Measurements from ENCODE around the gene GYG2. TPM values are rescaled to one million over a fixed set of nuclear protein-coding genes. Genes with fewer than 3 reads are reported as not detected.

GYG2 gene
- total and polyA plus RNA-seq, 2 experiments from 2014 or later = 17.6 to 63.8 TPM

DNA sequence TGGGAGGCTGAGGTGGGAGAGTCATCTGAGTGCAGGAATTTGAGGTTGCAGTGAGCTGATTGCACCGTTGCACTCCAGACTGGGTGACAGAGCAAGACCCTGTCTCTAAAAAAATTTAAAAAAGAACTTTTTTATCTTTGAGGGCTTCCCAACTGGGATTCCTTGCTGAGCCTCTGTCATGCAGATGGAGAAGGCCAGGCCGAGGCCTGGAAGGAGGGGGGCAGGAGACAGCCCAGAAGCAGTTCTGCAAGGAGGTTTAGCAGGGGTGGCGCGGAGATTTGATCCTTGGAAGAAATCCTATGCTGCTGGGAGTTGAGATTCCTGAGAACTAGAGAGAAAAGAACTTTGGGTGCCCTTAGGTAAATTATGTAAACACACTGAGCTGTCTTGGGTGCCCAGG, 102.9 kb downstream of the GYG2 start:
- Histone ChIP-seq H3F3A (replicated peaks; ENCODE audit: low read depth) (no peaks in the 10 kb centered on the region), H3K4me2 (peak overlapping the region; percentile 64; the same call in 1 of the 2 replicates), H3K9me2 (ENCODE audit: insufficient read depth) (no peaks in the 10 kb centered on the region), H3K4me3 (peak overlapping the region; percentile 29; the same call in 1 of the 2 replicates), H3K79me2 (replicated peaks; ENCODE audit: insufficient read depth) (no peaks in the 10 kb centered on the region), H3K27ac (ENCODE audit: low read depth) (peak overlapping the region; percentile 95), H3K27me3 (ENCODE audit: insufficient read depth) (no peaks in the 10 kb centered on the region), H3K4me1 (ENCODE audit: insufficient read depth) (peaks cover 8% of the 10 kb centered on the region), H2AFZ (no peak overlapping the region), H4K20me1 (replicated peaks; ENCODE audit: insufficient read depth) (no peaks in the 10 kb centered on the region), H3K36me3 (ENCODE audit: insufficient read depth) (no peaks in the 10 kb centered on the region)
- peaks cover 5% of the 10 kb centered on the region; the same call in 2 of the 3 replicates for H3K9me3 Mint-ChIP-seq
- peak; percentile 71 for DNase-seq (ENCODE audit: low spot score)
- H3K4me3 Mint-ChIP-seq = peak overlapping the region; percentile 33; the same call in 2 of the 3 replicates
- H3K27ac Mint-ChIP-seq = peak overlapping the region; percentile 81
- ATAC-seq = peak; percentile 46
- H3K36me3 Mint-ChIP-seq (ENCODE audit: low read depth) = peaks cover 11% of the 10 kb centered on the region
- peaks cover 18% of the 10 kb centered on the region for H3K4me1 Mint-ChIP-seq
- peaks cover 14% of the 10 kb centered on the region for H3K27me3 Mint-ChIP-seq (ENCODE audit: insufficient read depth, low read depth, poor library complexity)
- TF ChIP-seq CREB1 (CRISPR knock-in tag; IDR thresholded peaks at IDR 0.05; ENCODE audit: low read depth) (no peak), ZNF114 (CRISPR knock-in tag; IDR thresholded peaks at IDR 0.05) (no peak), ZNF331 (CRISPR knock-in tag; IDR thresholded peaks at IDR 0.05; ENCODE audit: low read depth) (peak; percentile 78)
- TF ChIP-seq, protein P1, sequence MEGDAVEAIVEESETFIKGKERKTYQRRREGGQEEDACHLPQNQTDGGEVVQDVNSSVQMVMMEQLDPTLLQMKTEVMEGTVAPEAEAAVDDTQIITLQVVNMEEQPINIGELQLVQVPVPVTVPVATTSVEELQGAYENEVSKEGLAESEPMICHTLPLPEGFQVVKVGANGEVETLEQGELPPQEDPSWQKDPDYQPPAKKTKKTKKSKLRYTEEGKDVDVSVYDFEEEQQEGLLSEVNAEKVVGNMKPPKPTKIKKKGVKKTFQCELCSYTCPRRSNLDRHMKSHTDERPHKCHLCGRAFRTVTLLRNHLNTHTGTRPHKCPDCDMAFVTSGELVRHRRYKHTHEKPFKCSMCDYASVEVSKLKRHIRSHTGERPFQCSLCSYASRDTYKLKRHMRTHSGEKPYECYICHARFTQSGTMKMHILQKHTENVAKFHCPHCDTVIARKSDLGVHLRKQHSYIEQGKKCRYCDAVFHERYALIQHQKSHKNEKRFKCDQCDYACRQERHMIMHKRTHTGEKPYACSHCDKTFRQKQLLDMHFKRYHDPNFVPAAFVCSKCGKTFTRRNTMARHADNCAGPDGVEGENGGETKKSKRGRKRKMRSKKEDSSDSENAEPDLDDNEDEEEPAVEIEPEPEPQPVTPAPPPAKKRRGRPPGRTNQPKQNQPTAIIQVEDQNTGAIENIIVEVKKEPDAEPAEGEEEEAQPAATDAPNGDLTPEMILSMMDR (conservative IDR thresholded peaks at IDR 0.05; ENCODE audit: low read depth in 2 of 2) = no peak

Other genes with a start within 250 kb of the GYG2 start
- gene CD99, start 137.6 kb upstream of the GYG2 start, total RNA-seq (2014; rRNA removed; shearing (Covaris generic)) = 28.5 and 34.5 TPM in 2 replicates
- gene CD99, start 137.6 kb upstream of the GYG2 start, polyA plus RNA-seq (2016; fragmentation: Nextera tagmentation; extraction: Ambion mirVana) = 43.1 and 43.7 TPM in 2 replicates
- 0.28 and 0.97 TPM in 2 replicates for gene XG, start 76.9 kb upstream of the GYG2 start, total RNA-seq (2014; rRNA removed; shearing (Covaris generic))
- 0.40 and 0.60 TPM in 2 replicates for gene XG, start 76.9 kb upstream of the GYG2 start, polyA plus RNA-seq (2016; fragmentation: Nextera tagmentation; extraction: Ambion mirVana)
- 1.7 and 2.1 TPM in 2 replicates for gene ARSD, start 100.4 kb downstream of the GYG2 start, total RNA-seq (2014; rRNA removed; shearing (Covaris generic))
- 0.90 and 1.3 TPM in 2 replicates for gene ARSD, start 100.4 kb downstream of the GYG2 start, polyA plus RNA-seq (2016; fragmentation: Nextera tagmentation; extraction: Ambion mirVana)
- not detected in 2 replicates for gene ARSH, start 177.6 kb downstream of the GYG2 start, total RNA-seq (2014; rRNA removed; shearing (Covaris generic))
- gene ARSH, start 177.6 kb downstream of the GYG2 start, polyA plus RNA-seq (2016; fragmentation: Nextera tagmentation; extraction: Ambion mirVana) = not detected in 2 replicates
- not detected in 2 replicates for gene ARSF, start 212.5 kb downstream of the GYG2 start, total RNA-seq (2014; rRNA removed; shearing (Covaris generic))
- 0.10 TPM in 1 of 2 replicates, not detected in the other for gene ARSF, start 212.5 kb downstream of the GYG2 start, polyA plus RNA-seq (2016; fragmentation: Nextera tagmentation; extraction: Ambion mirVana)